Femur (tissue), 1 donor: ENCODE data around the gene TPRG1L.
A peak's percentile ranks its signal among the peaks of the same experiment; 100 is the strongest.

Experiments used
- DNase-seq: peaks from one replicate; pipeline ENCODE4 v3.0.0-alpha.2; 2017

The TPRG1L gene

GRCh38 chr1:3594706-3595377 is 30.0 kb upstream of the TPRG1L start:
- peak; percentile 66 for DNase-seq

- DNase-seq, result no peak
These were observed 28.9 kb upstream of the TPRG1L start for GRCh38 chr1:3595949-3596348.

GRCh38 chr1:3596663-3597598 is 27.9 kb upstream of the TPRG1L start:
- DNase-seq, result no peak

GRCh38 chr1:3597599-3597964 is 27.2 kb upstream of the TPRG1L start:
- no peak for DNase-seq

GRCh38 chr1:3598051-3598491 is 26.7 kb upstream of the TPRG1L start:
- peak; percentile 83 for DNase-seq

GRCh38 chr1:3598522-3599285 is 26.1 kb upstream of the TPRG1L start:
- DNase-seq, result no peak

GRCh38 chr1:3599286-3599811 is 25.5 kb upstream of the TPRG1L start:
- no peak for DNase-seq

GRCh38 chr1:3599816-3600215 is 25.0 kb upstream of the TPRG1L start:
- no peak for DNase-seq

- DNase-seq, result no peak
These were observed 24.5 kb upstream of the TPRG1L start for GRCh38 chr1:3600354-3600753.

- DNase-seq, result no peak
These were observed 23.1 kb upstream of the TPRG1L start for GRCh38 chr1:3601743-3602142.

GRCh38 chr1:3602375-3602774 is 22.4 kb upstream of the TPRG1L start:
- DNase-seq, result no peak

- DNase-seq, result no peak
These were observed 21.7 kb upstream of the TPRG1L start for GRCh38 chr1:3603156-3603555.

- DNase-seq, result no peak
These were observed 21.0 kb upstream of the TPRG1L start for GRCh38 chr1:3603571-3604467.

- DNase-seq, result no peak
These were observed 20.3 kb upstream of the TPRG1L start for GRCh38 chr1:3604468-3604974.

GRCh38 chr1:3604997-3605823 is 19.6 kb upstream of the TPRG1L start:
- no peak for DNase-seq

- no peak for DNase-seq
These were observed 17.8 kb upstream of the TPRG1L start for GRCh38 chr1:3606779-3607702.

GRCh38 chr1:3607703-3608065 is 17.1 kb upstream of the TPRG1L start:
- no peak for DNase-seq

GRCh38 chr1:3608154-3608553 is 16.7 kb upstream of the TPRG1L start:
- DNase-seq, result no peak

- DNase-seq, result no peak
These were observed 15.6 kb upstream of the TPRG1L start for GRCh38 chr1:3609016-3609768.
